ENCODE results near the gene FAM161B. TPM values are rescaled to one million over a fixed set of nuclear protein-coding genes. Genes with fewer than 3 reads are reported as not detected.

The FAM161B gene
- total and polyA plus RNA-seq, 2 of the 13 experiments (the other 11 are each of a cell fraction or from before 2014, with no cell fraction given), result 1.6 to 2.0 TPM

DNA sequence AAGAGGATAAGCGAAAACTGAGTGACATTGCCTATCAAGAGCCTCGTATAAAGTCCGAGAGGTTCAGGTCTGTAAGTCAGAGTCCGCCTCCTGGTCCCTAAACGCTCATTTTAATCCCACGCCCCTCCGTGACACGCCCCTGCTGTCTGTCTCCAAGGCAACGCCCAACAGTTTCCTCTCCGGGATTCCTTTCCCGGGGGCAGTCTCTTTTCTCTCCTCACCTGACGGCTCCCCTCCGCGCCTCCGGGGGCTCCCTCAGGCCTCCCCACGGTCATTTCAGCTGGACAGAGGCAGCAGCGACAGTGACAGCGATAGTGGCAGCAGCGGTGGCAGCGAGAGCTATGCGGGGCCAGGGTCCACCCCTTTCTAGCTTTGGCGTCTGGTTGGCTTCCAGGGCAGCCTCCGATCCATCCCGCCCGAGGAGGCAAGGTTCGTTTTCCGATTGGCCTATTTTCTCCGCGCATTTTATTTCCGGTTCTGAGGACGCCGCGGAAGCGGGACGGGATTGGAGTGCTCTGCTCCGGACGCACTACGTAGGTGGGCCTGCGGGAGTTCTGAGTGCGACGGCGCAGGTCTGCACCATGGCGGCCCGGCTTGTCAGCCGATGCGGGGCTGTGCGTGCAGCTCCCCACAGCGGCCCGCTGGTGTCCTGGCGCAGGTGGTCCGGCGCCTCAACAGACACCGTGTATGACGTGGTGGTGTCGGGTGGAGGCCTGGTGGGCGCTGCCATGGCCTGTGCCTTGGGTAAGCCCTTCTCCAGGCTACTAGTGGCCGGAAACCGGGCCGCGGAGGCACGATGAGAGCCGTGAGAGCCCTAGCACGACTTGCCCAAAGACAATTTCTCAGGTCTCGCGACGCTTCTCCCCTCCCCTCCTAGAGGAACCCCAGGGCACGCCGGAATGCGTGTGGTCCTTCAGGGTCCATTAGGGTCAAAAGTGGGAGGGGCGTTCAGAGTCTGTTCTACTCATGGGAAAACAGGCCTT lies at the start of gene FAM161B, which contains the start of gene COQ6 (continued):
- TF ChIP-seq, protein P1, sequence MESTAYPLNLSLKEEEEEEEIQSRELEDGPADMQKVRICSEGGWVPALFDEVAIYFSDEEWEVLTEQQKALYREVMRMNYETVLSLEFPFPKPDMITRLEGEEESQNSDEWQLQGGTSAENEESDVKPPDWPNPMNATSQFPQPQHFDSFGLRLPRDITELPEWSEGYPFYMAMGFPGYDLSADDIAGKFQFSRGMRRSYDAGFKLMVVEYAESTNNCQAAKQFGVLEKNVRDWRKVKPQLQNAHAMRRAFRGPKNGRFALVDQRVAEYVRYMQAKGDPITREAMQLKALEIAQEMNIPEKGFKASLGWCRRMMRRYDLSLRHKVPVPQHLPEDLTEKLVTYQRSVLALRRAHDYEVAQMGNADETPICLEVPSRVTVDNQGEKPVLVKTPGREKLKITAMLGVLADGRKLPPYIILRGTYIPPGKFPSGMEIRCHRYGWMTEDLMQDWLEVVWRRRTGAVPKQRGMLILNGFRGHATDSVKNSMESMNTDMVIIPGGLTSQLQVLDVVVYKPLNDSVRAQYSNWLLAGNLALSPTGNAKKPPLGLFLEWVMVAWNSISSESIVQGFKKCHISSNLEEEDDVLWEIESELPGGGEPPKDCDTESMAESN (CRISPR knock-in tag; conservative IDR thresholded peaks at IDR 0.05), result peak; percentile 85
- TF ChIP-seq, protein P2, sequence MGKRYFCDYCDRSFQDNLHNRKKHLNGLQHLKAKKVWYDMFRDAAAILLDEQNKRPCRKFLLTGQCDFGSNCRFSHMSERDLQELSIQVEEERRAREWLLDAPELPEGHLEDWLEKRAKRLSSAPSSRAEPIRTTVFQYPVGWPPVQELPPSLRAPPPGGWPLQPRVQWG (CRISPR knock-in tag; IDR thresholded peaks at IDR 0.05; ENCODE audit: borderline replicate concordance, low read depth), result no peak
- TF ChIP-seq MLLT10 (CRISPR knock-in tag; IDR thresholded peaks at IDR 0.05), result no peak
- TF ChIP-seq, protein P3, sequence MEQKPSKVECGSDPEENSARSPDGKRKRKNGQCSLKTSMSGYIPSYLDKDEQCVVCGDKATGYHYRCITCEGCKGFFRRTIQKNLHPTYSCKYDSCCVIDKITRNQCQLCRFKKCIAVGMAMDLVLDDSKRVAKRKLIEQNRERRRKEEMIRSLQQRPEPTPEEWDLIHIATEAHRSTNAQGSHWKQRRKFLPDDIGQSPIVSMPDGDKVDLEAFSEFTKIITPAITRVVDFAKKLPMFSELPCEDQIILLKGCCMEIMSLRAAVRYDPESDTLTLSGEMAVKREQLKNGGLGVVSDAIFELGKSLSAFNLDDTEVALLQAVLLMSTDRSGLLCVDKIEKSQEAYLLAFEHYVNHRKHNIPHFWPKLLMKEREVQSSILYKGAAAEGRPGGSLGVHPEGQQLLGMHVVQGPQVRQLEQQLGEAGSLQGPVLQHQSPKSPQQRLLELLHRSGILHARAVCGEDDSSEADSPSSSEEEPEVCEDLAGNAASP (CRISPR knock-in tag; IDR thresholded peaks at IDR 0.05; ENCODE audit: borderline replicate concordance), result peak; percentile 21; the same call in 1 of the 2 replicates
- no peak for TF ChIP-seq ADNP (CRISPR knock-in tag; IDR thresholded peaks at IDR 0.05)
- peak; percentile 89 for TF ChIP-seq YY1 (IDR thresholded peaks at IDR 0.05; ENCODE audit: insufficient read depth, insufficient replicate concordance, low read depth, low read length)
- TF ChIP-seq, protein P4, sequence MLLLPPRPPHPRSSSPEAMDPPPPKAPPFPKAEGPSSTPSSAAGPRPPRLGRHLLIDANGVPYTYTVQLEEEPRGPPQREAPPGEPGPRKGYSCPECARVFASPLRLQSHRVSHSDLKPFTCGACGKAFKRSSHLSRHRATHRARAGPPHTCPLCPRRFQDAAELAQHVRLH (CRISPR knock-in tag; IDR thresholded peaks at IDR 0.05; ENCODE audit: borderline replicate concordance, low read depth), result peak; percentile 76; the same call in 1 of the 2 replicates
- TF ChIP-seq ISX (CRISPR knock-in tag; conservative IDR thresholded peaks at IDR 0.05), result no peak
- peak; percentile 64 for TF ChIP-seq POLR2AphosphoS5 (IDR thresholded peaks at IDR 0.05; ENCODE audit: low read depth, low read length)
- peak; percentile 96 for TF ChIP-seq GABPB1 (CRISPR knock-in tag; IDR thresholded peaks at IDR 0.05)
- TF ChIP-seq, protein P5, sequence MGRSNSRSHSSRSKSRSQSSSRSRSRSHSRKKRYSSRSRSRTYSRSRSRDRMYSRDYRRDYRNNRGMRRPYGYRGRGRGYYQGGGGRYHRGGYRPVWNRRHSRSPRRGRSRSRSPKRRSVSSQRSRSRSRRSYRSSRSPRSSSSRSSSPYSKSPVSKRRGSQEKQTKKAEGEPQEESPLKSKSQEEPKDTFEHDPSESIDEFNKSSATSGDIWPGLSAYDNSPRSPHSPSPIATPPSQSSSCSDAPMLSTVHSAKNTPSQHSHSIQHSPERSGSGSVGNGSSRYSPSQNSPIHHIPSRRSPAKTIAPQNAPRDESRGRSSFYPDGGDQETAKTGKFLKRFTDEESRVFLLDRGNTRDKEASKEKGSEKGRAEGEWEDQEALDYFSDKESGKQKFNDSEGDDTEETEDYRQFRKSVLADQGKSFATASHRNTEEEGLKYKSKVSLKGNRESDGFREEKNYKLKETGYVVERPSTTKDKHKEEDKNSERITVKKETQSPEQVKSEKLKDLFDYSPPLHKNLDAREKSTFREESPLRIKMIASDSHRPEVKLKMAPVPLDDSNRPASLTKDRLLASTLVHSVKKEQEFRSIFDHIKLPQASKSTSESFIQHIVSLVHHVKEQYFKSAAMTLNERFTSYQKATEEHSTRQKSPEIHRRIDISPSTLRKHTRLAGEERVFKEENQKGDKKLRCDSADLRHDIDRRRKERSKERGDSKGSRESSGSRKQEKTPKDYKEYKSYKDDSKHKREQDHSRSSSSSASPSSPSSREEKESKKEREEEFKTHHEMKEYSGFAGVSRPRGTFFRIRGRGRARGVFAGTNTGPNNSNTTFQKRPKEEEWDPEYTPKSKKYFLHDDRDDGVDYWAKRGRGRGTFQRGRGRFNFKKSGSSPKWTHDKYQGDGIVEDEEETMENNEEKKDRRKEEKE (IDR thresholded peaks at IDR 0.05), result no peak
- TF ChIP-seq NCOA5 (CRISPR knock-in tag; IDR thresholded peaks at IDR 0.05), result no peak
- TF ChIP-seq, protein P6, sequence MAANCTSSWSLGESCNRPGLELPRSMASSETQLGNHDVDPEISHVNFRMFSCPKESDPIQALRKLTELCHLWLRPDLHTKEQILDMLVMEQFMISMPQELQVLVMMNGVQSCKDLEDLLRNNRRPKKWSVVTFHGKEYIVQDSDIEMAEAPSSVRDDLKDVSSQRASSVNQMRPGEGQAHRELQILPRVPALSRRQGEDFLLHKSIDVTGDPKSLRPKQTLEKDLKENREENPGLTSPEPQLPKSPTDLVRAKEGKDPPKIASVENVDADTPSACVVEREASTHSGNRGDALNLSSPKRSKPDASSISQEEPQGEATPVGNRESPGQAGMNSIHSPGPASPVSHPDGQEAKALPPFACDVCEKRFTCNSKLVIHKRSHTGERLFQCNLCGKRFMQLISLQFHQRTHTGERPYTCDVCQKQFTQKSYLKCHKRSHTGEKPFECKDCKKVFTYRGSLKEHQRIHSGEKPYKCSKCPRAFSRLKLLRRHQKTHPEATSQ (CRISPR knock-in tag; IDR thresholded peaks at IDR 0.05; ENCODE audit: borderline replicate concordance), result peak; percentile 67; the same call in 1 of the 2 replicates
- peak; percentile 89 for TF ChIP-seq ZNF501 (CRISPR knock-in tag; IDR thresholded peaks at IDR 0.05)
- TF ChIP-seq MXD4 (CRISPR knock-in tag; IDR thresholded peaks at IDR 0.05), result peak; percentile 80
- peak; percentile 60 for TF ChIP-seq RAD21 (CRISPR knock-in tag; IDR thresholded peaks at IDR 0.05)
- TF ChIP-seq SUZ12 (IDR thresholded peaks at IDR 0.05; ENCODE audit: low read depth, low read length), result no peak
- TF ChIP-seq THYN1 (CRISPR knock-in tag; IDR thresholded peaks at IDR 0.05; ENCODE audit: borderline replicate concordance, low read depth), result no peak
- TF ChIP-seq, protein P7, sequence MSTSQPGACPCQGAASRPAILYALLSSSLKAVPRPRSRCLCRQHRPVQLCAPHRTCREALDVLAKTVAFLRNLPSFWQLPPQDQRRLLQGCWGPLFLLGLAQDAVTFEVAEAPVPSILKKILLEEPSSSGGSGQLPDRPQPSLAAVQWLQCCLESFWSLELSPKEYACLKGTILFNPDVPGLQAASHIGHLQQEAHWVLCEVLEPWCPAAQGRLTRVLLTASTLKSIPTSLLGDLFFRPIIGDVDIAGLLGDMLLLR (CRISPR knock-in tag; IDR thresholded peaks at IDR 0.05), result peak; percentile 82; the same call in 1 of the 2 replicates

All from HepG2 (cell line).